Neural cell (in vitro differentiated cells): Measurements from ENCODE around the gene STK10. TPM values are rescaled to one million over a fixed set of nuclear protein-coding genes. Genes with fewer than 3 reads are reported as not detected.

Experiments used
- H2AFZ ChIP-seq: fragments of 200-600, 300-800 bp; sonication (generic), shearing (Covaris generic); 2 replicates; pipeline ENCODE4 v1.6.0; 2014; ENCODE audit warnings: low read depth, mild to moderate bottlenecking, antibody characterized with exemption, low read length, moderate library complexity
- H3F3A ChIP-seq: fragments of 200-600 bp; shearing (Covaris generic); 2 replicates; pipeline ENCODE4 v1.6.1; 2016; ENCODE audit warnings: mild to moderate bottlenecking, moderate library complexity, mixed read lengths, antibody characterized with exemption, low read length; ENCODE audit not compliant: insufficient read depth, poor library complexity, severe bottlenecking
- H3K27ac ChIP-seq: fragments of 200-600, 300-800 bp; sonication (generic), shearing (Covaris generic); 2 replicates; pipeline ENCODE4 v1.5.1; 2014; ENCODE audit warnings: mild to moderate bottlenecking, low read length, moderate library complexity
- H3K27me3 ChIP-seq: fragments of 300-800, 200-600 bp; sonication (generic), shearing (Covaris generic); 2 replicates; pipeline ENCODE4 v1.6.0; 2014; ENCODE audit warnings: mild to moderate bottlenecking, low read depth, low read length, moderate library complexity; ENCODE audit not compliant: insufficient read depth
- H3K36me3 ChIP-seq: fragments of 300-800, 200-600 bp; sonication (generic), shearing (Covaris generic); 2 replicates; pipeline ENCODE4 v1.5.1; 2014; ENCODE audit warnings: mild to moderate bottlenecking, antibody characterized with exemption, low read length, moderate library complexity; ENCODE audit not compliant: insufficient read depth
- H3K4me2 ChIP-seq: fragments of 300-800, 200-600 bp; sonication (generic), shearing (Covaris generic); 2 replicates; pipeline ENCODE4 v1.6.0; 2014; ENCODE audit warnings: mild to moderate bottlenecking, low read length
- H3K4me3 ChIP-seq: fragments of 300-800, 200-600 bp; sonication (generic), shearing (Covaris generic); 2 replicates; pipeline ENCODE4 v1.5.1; 2014; ENCODE audit warnings: mild to moderate bottlenecking, low read length, moderate library complexity
- H3K79me2 ChIP-seq: fragments of 200-600 bp; shearing (Covaris generic); replicated peaks from 2 replicates; pipeline ENCODE4 v1.6.0; 2014; ENCODE audit warnings: mild to moderate bottlenecking, low read length, moderate library complexity; ENCODE audit not compliant: insufficient read depth
- H3K9ac ChIP-seq: fragments of 300-800, 200-600 bp; sonication (generic), shearing (Covaris generic); 2 replicates; pipeline ENCODE4 v1.6.1; 2016; ENCODE audit warnings: mild to moderate bottlenecking, low read length, mixed read lengths
- H3K9me2 ChIP-seq: fragments of 200-600 bp; shearing (Covaris generic); 2 replicates; pipeline ENCODE4 v1.6.1; 2016; ENCODE audit warnings: mild to moderate bottlenecking, low read length, mixed read lengths; ENCODE audit not compliant: insufficient read depth
- H3K9me3 ChIP-seq: fragments of 200-600, 300-800 bp; sonication (generic), shearing (Covaris generic); 2 replicates; pipeline ENCODE4 v1.6.1; 2016; ENCODE audit warnings: mild to moderate bottlenecking, mixed run types, low read length, moderate library complexity, mixed read lengths
- H4K20me1 ChIP-seq: fragments of 200-600 bp; shearing (Covaris generic); 2 replicates; pipeline ENCODE4 v1.6.1; 2016; ENCODE audit warnings: mild to moderate bottlenecking, mixed run types; ENCODE audit not compliant: insufficient read depth
- CTCF ChIP-seq: fragments of 450-650 bp; IDR thresholded peaks from 2 replicates; pipeline ENCODE4 v1.5.1; 2014; ENCODE audit warnings: antibody characterized with exemption, mild to moderate bottlenecking, moderate library complexity; ENCODE audit not compliant: poor library complexity, severe bottlenecking
- EP300 ChIP-seq: fragments of 450-650 bp; conservative IDR thresholded peaks from 2 replicates; pipeline ENCODE4 v1.6.1; 2014; ENCODE audit warnings: antibody characterized with exemption, mild to moderate bottlenecking, moderate library complexity; ENCODE audit not compliant: poor library complexity, severe bottlenecking
- EZH2 ChIP-seq: fragments of 200-600, 300-800 bp; shearing (Covaris generic), sonication (generic); IDR thresholded peaks from 2 replicates; pipeline ENCODE4 v1.6.1; 2014; ENCODE audit warnings: antibody characterized with exemption, low read length, borderline replicate concordance, mild to moderate bottlenecking; ENCODE audit not compliant: insufficient read depth, poor library complexity, severe bottlenecking
- MXI1 ChIP-seq: fragments of 450-650 bp; conservative IDR thresholded peaks from 2 replicates; pipeline ENCODE4 v1.6.1; 2014; ENCODE audit warnings: antibody characterized with exemption, mild to moderate bottlenecking; ENCODE audit not compliant: poor library complexity, severe bottlenecking
- POLR2AphosphoS5 ChIP-seq: IDR thresholded peaks from 2 replicates; pipeline ENCODE4 v1.6.1; 2012
- RAD21 ChIP-seq: fragments of 450-650 bp; conservative IDR thresholded peaks from 2 replicates; pipeline ENCODE4 v1.6.1; 2014; ENCODE audit warnings: antibody characterized with exemption, mild to moderate bottlenecking, moderate library complexity
- SMC3 ChIP-seq: fragments of 450-650 bp; conservative IDR thresholded peaks from 2 replicates; pipeline ENCODE4 v1.6.1; 2014; ENCODE audit warnings: antibody characterized with exemption, mild to moderate bottlenecking, moderate library complexity; ENCODE audit not compliant: poor library complexity
- TAF1 ChIP-seq: IDR thresholded peaks from 2 replicates; pipeline ENCODE4 v1.6.1; 2012; ENCODE audit warnings: low read depth
- polyA plus RNA-seq: library from polyadenylated mRNA; depleted of rRNA; stranded (reverse); fragments of >200 nt; gene quantifications from 2 replicates; pipeline ENCODE4 v1.2.3, GENCODE V29; 2014

STK10 gene
- polyA plus RNA-seq, 1 donor from 2014 or later = 8.2 TPM

- Histone ChIP-seq H3K4me3 (no peak overlapping the region), H3K27ac (no peak overlapping the region), H3K36me3 (peaks cover 14% of the 10 kb centered on the region), H2AFZ (no peak overlapping the region), H3K4me2 (no peak overlapping the region), H3K9me2 (no peaks in the 10 kb centered on the region), H4K20me1 (no peaks in the 10 kb centered on the region), H3K27me3 (no peaks in the 10 kb centered on the region), H3K9me3 (no peaks in the 10 kb centered on the region), H3K79me2 (no peaks in the 10 kb centered on the region), H3K9ac (no peak overlapping the region), H3F3A (no peaks in the 10 kb centered on the region)
- no peak for TF ChIP-seq TAF1
- TF ChIP-seq POLR2AphosphoS5 = no peak
- no peak for TF ChIP-seq EP300
- no peak for TF ChIP-seq MXI1
These were observed 41.9 kb upstream of the STK10 start for GRCh38 chr5:172229904-172230303.

GRCh38 chr5:172224996-172225395 lies 37.0 kb upstream of the STK10 start:
- no peaks in the 10 kb centered on the region for H3F3A ChIP-seq
- no peak overlapping the region for H3K4me2 ChIP-seq
- no peaks in the 10 kb centered on the region for H3K27me3 ChIP-seq
- no peak overlapping the region for H3K4me3 ChIP-seq
- H3K9me3 ChIP-seq = no peaks in the 10 kb centered on the region
- H3K36me3 ChIP-seq = peaks cover 6% of the 10 kb centered on the region
- no peak overlapping the region for H3K27ac ChIP-seq
- no peaks in the 10 kb centered on the region for H3K79me2 ChIP-seq
- TF ChIP-seq MXI1 (no peak), EP300 (no peak), EZH2 (no peak), TAF1 (no peak)
- H4K20me1 ChIP-seq = no peaks in the 10 kb centered on the region
- H2AFZ ChIP-seq = no peak overlapping the region
- no peak overlapping the region for H3K9ac ChIP-seq
- H3K9me2 ChIP-seq = no peaks in the 10 kb centered on the region

GRCh38 chr5:172223901-172224873 lies 36.2 kb upstream of the STK10 start:
- Histone ChIP-seq H3K9me3 (no peaks in the 10 kb centered on the region), H3K9ac (no peak overlapping the region), H2AFZ (no peak overlapping the region), H3K9me2 (no peaks in the 10 kb centered on the region), H4K20me1 (no peaks in the 10 kb centered on the region), H3K27ac (no peak overlapping the region), H3K4me3 (no peak overlapping the region), H3F3A (no peaks in the 10 kb centered on the region), H3K79me2 (no peaks in the 10 kb centered on the region), H3K36me3 (peaks cover 9% of the 10 kb centered on the region), H3K27me3 (no peaks in the 10 kb centered on the region), H3K4me2 (no peak overlapping the region)
- TF ChIP-seq CTCF = no peak

GRCh38 chr5:172219296-172219695 lies 31.3 kb upstream of the STK10 start:
- Histone ChIP-seq H3K9me3 (peaks cover 3% of the 10 kb centered on the region), H4K20me1 (no peaks in the 10 kb centered on the region), H3K36me3 (peaks cover 7% of the 10 kb centered on the region), H3K4me2 (no peak overlapping the region), H2AFZ (no peak overlapping the region), H3K4me3 (no peak overlapping the region), H3K27me3 (no peaks in the 10 kb centered on the region), H3F3A (no peaks in the 10 kb centered on the region), H3K9ac (no peak overlapping the region), H3K27ac (no peak overlapping the region), H3K79me2 (peaks cover 22% of the 10 kb centered on the region), H3K9me2 (no peaks in the 10 kb centered on the region)
- TF ChIP-seq EZH2 (no peak), EP300 (no peak), POLR2AphosphoS5 (no peak), RAD21 (no peak), CTCF (no peak), SMC3 (no peak), TAF1 (no peak), MXI1 (no peak)
